Stimulated activated CD4-positive, alpha-beta T cell treated with anti-CD3 and anti-CD28 coated beads, Interleukin-1b, Interleukin-23, amount 100 ng/mL, for 1 hour (primary cell): ENCODE data around the gene ANGPTL2.
"Not testable (repeated sequence)": the region's sequence is repeated elsewhere in the genome, so short reads cannot be mapped to it uniquely, and the experiment has no call there.

Experiments used
- DNase-seq, 2 donors: peaks; one replicate each; pipeline ENCODE4 v3.0.0-alpha.2; 2020; ENCODE audit warnings: low read depth in 2 of 2

The ANGPTL2 gene

GRCh38 chr9:127154390-127155191 lies 32.2 kb upstream of the ANGPTL2 start:
- no peak for DNase-seq

DNA sequence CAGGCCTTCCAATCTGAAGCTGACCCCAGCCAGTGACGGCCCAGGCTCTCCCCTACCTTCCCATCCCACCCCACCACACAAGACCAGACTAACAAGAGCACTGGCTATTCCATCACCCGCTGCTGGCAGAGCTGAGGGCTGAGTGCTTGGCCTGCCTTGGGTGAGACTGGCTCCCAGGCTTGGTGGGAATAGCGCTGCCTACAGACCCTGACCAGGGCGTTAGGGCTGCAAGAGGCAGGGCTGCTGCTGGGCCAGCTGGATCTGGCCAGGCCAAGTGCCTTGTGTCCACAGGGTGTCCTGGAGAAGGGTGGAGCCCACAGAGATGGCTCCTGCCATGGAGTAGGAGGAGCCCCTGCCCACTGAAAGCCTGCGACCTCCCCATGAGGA lies 31.6 kb upstream of the ANGPTL2 start:
- DNase-seq, result no peak

GRCh38 chr9:127153501-127153900 lies 31.1 kb upstream of the ANGPTL2 start:
- DNase-seq, result no peak

- no peak for DNase-seq
These were observed 27.3 kb upstream of the ANGPTL2 start for GRCh38 chr9:127149463-127150390.

GRCh38 chr9:127149010-127149409 lies 26.6 kb upstream of the ANGPTL2 start:
- no peak for DNase-seq

DNA sequence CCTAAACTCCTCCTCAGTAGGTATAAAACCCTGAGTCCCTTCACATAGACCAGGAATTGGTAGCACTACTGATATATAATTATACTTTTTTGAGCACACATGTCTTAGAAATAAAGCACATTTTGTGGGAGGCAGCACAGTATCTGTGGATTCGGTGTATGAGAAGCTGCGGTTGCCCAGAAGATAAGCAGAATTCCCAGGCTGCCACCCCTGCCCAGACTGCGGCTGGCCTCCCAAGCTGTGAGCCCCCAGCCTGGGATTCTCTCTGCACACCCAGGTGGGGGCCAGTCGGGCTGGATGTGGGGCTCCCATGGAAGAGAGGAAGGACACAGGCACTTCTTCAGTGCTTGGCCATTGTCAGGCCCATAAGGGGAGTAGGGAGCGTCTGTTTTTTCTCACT lies 25.6 kb upstream of the ANGPTL2 start:
- no peak for DNase-seq

DNA sequence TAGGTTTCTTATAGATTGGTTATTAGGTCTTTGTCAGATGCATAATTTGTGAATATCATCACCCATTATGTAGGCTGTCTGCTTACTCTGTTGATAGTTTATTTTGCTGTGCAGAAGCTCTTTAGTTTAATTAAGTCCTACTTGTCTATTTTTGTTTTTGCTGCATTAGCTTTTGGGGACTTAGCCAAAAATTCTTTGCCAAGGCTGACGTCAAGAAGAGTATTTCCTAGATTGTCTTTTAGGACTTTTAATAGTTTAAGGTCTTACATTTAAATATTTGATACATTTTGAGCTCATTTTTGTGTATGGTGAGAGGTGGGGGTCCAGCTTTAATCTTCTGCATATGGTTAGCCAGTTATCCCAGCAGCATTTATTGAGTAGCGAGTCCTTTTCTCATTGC lies 24.8 kb upstream of the ANGPTL2 start:
- DNase-seq, result no peak

DNA sequence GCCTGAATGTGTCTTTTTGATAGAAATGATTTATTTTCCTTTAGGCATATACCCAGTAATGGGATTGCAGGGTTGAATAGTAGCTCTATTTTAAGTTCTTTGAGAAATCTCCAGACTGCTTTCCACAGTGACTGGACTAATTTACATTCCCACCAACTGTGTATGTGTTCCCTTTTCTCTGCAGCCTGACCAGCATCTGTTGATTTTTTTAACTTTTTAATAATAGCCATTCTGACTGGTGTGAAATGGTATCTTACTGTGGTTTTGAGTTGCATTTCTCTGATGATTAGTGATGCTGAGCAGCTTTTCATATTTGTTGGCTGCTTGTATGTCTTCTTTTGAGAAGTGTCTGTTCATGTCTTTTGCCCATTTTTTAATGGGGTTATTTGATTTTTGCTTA lies 24.4 kb upstream of the ANGPTL2 start:
- DNase-seq, result not testable (repeated sequence)

GRCh38 chr9:127144670-127145445 lies 22.4 kb upstream of the ANGPTL2 start:
- no peak for DNase-seq

GRCh38 chr9:127143920-127144465 lies 21.6 kb upstream of the ANGPTL2 start:
- DNase-seq, result no peak

GRCh38 chr9:127142931-127143464 lies 20.6 kb upstream of the ANGPTL2 start:
- no peak for DNase-seq

GRCh38 chr9:127142291-127142690 lies 19.9 kb upstream of the ANGPTL2 start:
- DNase-seq, result no peak

- no peak for DNase-seq
These were observed 18.6 kb upstream of the ANGPTL2 start for GRCh38 chr9:127140842-127141675.

DNA sequence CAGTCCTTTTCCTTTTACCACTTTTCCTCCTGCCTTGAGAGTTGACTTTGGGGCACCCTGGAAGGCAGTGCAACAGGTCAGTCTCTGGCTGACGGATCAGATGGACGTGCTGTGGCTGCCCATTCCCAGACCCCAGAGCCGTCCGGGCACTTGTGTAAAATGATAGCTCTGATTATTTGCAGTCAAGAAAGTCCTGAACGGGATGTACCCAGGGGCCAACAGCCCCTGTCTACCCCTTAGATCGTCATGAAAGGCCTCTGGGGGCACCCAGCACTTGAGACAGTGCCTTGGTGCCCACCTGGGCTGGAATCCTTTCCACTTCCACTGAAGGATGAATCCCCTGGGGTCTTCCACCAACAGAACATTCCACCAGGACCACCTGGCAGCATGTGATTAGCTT lies 17.7 kb upstream of the ANGPTL2 start:
- no peak for DNase-seq

DNA sequence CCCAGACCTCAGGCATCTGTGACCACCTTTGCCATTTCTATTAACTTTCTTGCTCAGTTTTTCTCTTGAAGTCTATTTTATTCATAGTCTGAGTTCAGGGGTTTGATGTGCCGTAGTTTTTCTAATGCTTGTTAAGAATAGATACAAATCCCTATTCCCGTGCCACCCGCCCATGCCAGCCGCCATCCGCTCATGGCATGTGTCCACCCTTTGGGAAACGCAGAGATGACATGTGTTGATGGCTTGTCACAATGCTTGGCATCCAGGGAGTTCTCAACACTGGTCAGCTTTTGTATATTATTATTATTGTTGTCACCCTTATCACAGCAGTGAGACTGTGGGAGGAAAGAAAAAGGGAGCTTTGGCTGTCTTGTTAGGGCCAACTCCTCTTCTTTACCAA lies 17.3 kb upstream of the ANGPTL2 start:
- no peak for DNase-seq

GRCh38 chr9:127139071-127139731 lies 16.8 kb upstream of the ANGPTL2 start:
- DNase-seq, result no peak

DNA sequence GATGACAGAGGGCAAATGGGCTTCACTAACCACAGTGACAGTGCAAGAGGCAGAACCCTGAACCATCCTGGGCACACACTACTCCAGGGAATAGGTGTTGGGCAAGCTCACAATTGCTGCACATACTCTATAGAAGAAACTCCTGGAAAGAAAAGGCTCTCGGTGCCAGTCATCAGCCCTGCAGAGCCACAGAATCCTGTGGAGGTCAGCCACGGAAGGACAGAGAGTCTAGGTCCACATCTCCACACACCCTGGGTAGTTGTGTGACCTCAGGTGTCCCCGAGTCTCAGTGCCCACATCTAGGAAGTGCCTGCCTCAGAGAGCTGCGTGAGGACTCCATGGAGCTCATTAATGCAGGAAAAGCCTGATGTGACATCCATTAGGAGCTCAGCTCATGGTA lies 16.0 kb upstream of the ANGPTL2 start:
- no peak for DNase-seq

DNA sequence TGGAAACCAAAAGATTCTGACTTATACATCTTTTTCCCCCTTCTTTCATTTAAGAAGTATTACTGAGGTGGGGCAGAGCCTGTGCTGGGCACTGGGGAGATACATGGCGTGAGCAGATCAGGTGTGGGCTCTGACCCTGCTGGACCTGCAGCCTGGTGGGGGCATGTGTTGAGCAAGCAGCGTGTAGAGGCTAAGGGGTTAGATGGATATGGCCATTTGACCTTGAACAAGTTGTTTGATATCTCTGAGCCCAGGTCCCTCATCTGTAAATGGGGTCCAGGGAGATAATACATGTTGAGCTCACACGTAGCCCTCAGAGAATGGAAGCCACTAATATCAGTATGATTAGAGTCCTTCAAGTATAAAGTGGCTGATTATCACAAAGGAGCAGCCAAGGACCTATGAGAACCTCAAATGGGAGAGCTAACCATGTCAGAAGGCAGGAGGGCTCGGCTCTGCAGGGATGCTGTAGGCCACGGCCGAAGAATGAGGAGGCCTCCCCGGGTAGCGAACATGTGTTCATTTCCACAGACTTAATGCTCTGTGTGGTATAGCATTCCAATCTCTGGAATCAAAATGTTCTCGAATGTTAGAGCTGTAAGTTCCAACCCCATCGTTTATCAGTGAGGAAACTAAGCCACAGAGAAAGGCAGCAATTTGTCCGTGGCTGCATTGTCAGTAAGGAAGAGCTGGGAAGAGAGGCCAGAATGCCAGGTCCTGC lies 15.4 kb upstream of the ANGPTL2 start:
- DNase-seq, result no peak

GRCh38 chr9:127136880-127137639 lies 14.6 kb upstream of the ANGPTL2 start:
- no peak for DNase-seq
